ENCODE measurements around the gene SCYGR1.

GRCh38 chr2:227413371-227413770, 25.6 kb upstream of the SCYGR1 start:
- TF ChIP-seq JUND (CRISPR knock-in tag; IDR thresholded peaks at IDR 0.05) (no peak), POLR2AphosphoS5 (IDR thresholded peaks at IDR 0.05; ENCODE audit: low read depth, low read length) (no peak)
- TF ChIP-seq, protein P1, sequence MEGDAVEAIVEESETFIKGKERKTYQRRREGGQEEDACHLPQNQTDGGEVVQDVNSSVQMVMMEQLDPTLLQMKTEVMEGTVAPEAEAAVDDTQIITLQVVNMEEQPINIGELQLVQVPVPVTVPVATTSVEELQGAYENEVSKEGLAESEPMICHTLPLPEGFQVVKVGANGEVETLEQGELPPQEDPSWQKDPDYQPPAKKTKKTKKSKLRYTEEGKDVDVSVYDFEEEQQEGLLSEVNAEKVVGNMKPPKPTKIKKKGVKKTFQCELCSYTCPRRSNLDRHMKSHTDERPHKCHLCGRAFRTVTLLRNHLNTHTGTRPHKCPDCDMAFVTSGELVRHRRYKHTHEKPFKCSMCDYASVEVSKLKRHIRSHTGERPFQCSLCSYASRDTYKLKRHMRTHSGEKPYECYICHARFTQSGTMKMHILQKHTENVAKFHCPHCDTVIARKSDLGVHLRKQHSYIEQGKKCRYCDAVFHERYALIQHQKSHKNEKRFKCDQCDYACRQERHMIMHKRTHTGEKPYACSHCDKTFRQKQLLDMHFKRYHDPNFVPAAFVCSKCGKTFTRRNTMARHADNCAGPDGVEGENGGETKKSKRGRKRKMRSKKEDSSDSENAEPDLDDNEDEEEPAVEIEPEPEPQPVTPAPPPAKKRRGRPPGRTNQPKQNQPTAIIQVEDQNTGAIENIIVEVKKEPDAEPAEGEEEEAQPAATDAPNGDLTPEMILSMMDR (CRISPR knock-in tag; IDR thresholded peaks at IDR 0.05): no peak
- TF ChIP-seq, protein P2, sequence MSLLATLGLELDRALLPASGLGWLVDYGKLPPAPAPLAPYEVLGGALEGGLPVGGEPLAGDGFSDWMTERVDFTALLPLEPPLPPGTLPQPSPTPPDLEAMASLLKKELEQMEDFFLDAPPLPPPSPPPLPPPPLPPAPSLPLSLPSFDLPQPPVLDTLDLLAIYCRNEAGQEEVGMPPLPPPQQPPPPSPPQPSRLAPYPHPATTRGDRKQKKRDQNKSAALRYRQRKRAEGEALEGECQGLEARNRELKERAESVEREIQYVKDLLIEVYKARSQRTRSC (CRISPR knock-in tag; IDR thresholded peaks at IDR 0.05; ENCODE audit: low read depth): no peak

Measured in HepG2 (cell line).